ENCODE results near the gene PRKAG2. TPM values are rescaled to one million over a fixed set of nuclear protein-coding genes. Genes with fewer than 3 reads are reported as not detected.
A peak's percentile ranks its signal among the peaks of the same experiment; 100 is the strongest.

Gene PRKAG2
- total and polyA plus RNA-seq, 2 of the 13 experiments (the other 11 are each of a cell fraction or from before 2014, with no cell fraction given), result 0.90 to 1.3 TPM

- H3K4me2 ChIP-seq (ENCODE audit: low read depth, low read length), result peak overlapping the region; percentile 97
- in situ Hi-C loops (cut with HindIII; ENCODE audit: extremely low pct_ligation_motif_present, low pct_unique_long_range_greater_than_20kb), result no loop called here
- no peak overlapping the region for H2AFZ ChIP-seq (ENCODE audit: low read length)
- WGBS (ENCODE audit: low lambda C conversion rate), result 25% methylated on average over 17 of the region's 17 CpGs
- no peaks in the 10 kb centered on the region for H3K36me3 ChIP-seq (replicated peaks in 1 of 2; ENCODE audit: control insufficient read depth in 1 of 2, insufficient read depth in 2 of 2, low read length in 2 of 2)
- no peak for DNase-seq (ENCODE audit: low spot score)
- FAIRE-seq, result no peak
- H4K20me1 ChIP-seq (ENCODE audit: insufficient read depth, low read length), result peaks cover under 1% of the 10 kb centered on the region; the same call in 1 of the 2 replicates
- TSS peak; percentile 68 for BruUV-seq (replicated peaks)
- peaks cover 12% of the 10 kb centered on the region for H3K4me1 ChIP-seq (ENCODE audit: insufficient read depth, low read length)
- H3K9me3 ChIP-seq (ENCODE audit: low read length), result peaks cover 8% of the 10 kb centered on the region
- no peak for ATAC-seq
- no peaks in the 10 kb centered on the region for H3K79me2 ChIP-seq (ENCODE audit: insufficient read depth, low read length)
- H3K27ac ChIP-seq (ENCODE audit: extremely low read length, insufficient read depth, low read length), result no peak overlapping the region
- no peak overlapping the region for H3K9ac ChIP-seq (ENCODE audit: insufficient read depth, low read depth, low read length)
- peaks cover 0 to 23% of the 10 kb centered on the region in 2 experiments; a peak in 2 of 5 replicates for H3K27me3 ChIP-seq (ENCODE audit: control insufficient read depth in 1 of 2, insufficient read depth in 2 of 2, low read length in 2 of 2)
- intact Hi-C loops (cut with micrococcal nuclease; ENCODE audit: unreplicated experiment), result no loop called here
- no peak for TF ChIP-seq ZNF841 (CRISPR knock-in tag; IDR thresholded peaks at IDR 0.05; ENCODE audit: borderline replicate concordance)
- 0 out of 2 replicates have a peak, but pooled peaks have one; percentile 57 for TF ChIP-seq EZH2 (conservative IDR thresholded peaks at IDR 0.05; ENCODE audit: low read depth, low read length)
- no peak for TF ChIP-seq TFAP4 (IDR thresholded peaks at IDR 0.05; ENCODE audit: borderline replicate concordance, low read depth)
- TF ChIP-seq PRMT3 (CRISPR knock-in tag; IDR thresholded peaks at IDR 0.05; ENCODE audit: borderline replicate concordance, low read depth), result no peak
- H3K4me3 ChIP-seq (replicated peaks in 1 of 3; ENCODE audit: insufficient read depth in 1 of 3, low read depth in 2 of 3, low read length in 3 of 3), result peak overlapping the region; percentile 52 to 68 (median 52); a peak in 5 of 6 replicates
- POLR2A ChIA-PET, result interaction anchor here (1.5 kb wide), 1 partner anchor 114 kb away, joined by 6 read pairs; no protein-coding TSS in a partner anchor
- CTCF ChIA-PET (ENCODE audit: low intra/inter-chr PET ratio, low total read pairs), result interaction anchor here (1.2 kb wide), 1 partner anchor 129 kb away, joined by 3 read pairs; no protein-coding TSS in a partner anchor
Measured at GRCh38 chr7:151630851-151631569, 245.9 kb downstream of the PRKAG2 start.

- TF ChIP-seq ZSCAN29 (CRISPR knock-in tag; conservative IDR thresholded peaks at IDR 0.05) (no peak), ZNF768 (CRISPR knock-in tag; IDR thresholded peaks at IDR 0.05) (peak; percentile 42; the same call in 1 of the 2 replicates), ZBTB26 (CRISPR knock-in tag; IDR thresholded peaks at IDR 0.05; ENCODE audit: borderline replicate concordance) (no peak), ZNF503 (CRISPR knock-in tag; IDR thresholded peaks at IDR 0.05) (no peak), AGO2 (optimal IDR thresholded peaks at IDR 0.05; ENCODE audit: low read depth, low read length) (no peak), ZNF747 (CRISPR knock-in tag; IDR thresholded peaks at IDR 0.05; ENCODE audit: borderline replicate concordance) (no peak), RARG (CRISPR knock-in tag; IDR thresholded peaks at IDR 0.05; ENCODE audit: low read depth) (no peak), ZNF441 (CRISPR knock-in tag; IDR thresholded peaks at IDR 0.05; ENCODE audit: borderline replicate concordance) (no peak)
- no peak overlapping the region for H2AFZ ChIP-seq (ENCODE audit: low read length)
- FAIRE-seq, result no peak
- no TSS peak for BruUV-seq (replicated peaks)
- H3K27ac ChIP-seq (ENCODE audit: extremely low read length, insufficient read depth, low read length), result no peak overlapping the region
- no peak overlapping the region for H3K4me2 ChIP-seq (ENCODE audit: low read depth, low read length)
- intact Hi-C loops (cut with micrococcal nuclease; ENCODE audit: unreplicated experiment) (no loop called here), in situ Hi-C loops (cut with HindIII; ENCODE audit: extremely low pct_ligation_motif_present, low pct_unique_long_range_greater_than_20kb) (no loop called here)
- no peak for DNase-seq (ENCODE audit: low spot score)
- H3K36me3 ChIP-seq (replicated peaks in 1 of 2; ENCODE audit: control insufficient read depth in 1 of 2, insufficient read depth in 2 of 2, low read length in 2 of 2), result no peaks in the 10 kb centered on the region
- H3K79me2 ChIP-seq (ENCODE audit: insufficient read depth, low read length), result no peaks in the 10 kb centered on the region
- ATAC-seq, result no peak
- no peak overlapping the region for H3K4me3 ChIP-seq (replicated peaks in 1 of 3; ENCODE audit: insufficient read depth in 1 of 3, low read depth in 2 of 3, low read length in 3 of 3)
- peaks cover 12% of the 10 kb centered on the region for H3K4me1 ChIP-seq (ENCODE audit: insufficient read depth, low read length)
- peaks cover 0 to 23% of the 10 kb centered on the region in 2 experiments; a peak in 2 of 5 replicates for H3K27me3 ChIP-seq (ENCODE audit: control insufficient read depth in 1 of 2, insufficient read depth in 2 of 2, low read length in 2 of 2)
- peaks cover 8% of the 10 kb centered on the region for H3K9me3 ChIP-seq (ENCODE audit: low read length)
- CTCF ChIA-PET (ENCODE audit: low intra/inter-chr PET ratio, low total read pairs), result no interaction called here
- peaks cover 4% of the 10 kb centered on the region; the same call in 1 of the 2 replicates for H4K20me1 ChIP-seq (ENCODE audit: insufficient read depth, low read length)
- POLR2A ChIA-PET, result no interaction called here
- H3K9ac ChIP-seq (ENCODE audit: insufficient read depth, low read depth, low read length), result no peak overlapping the region
- 77% methylated on average over 5 of the region's 5 CpGs for WGBS (ENCODE audit: low lambda C conversion rate)
Measured at GRCh38 chr7:151630358-151630757, 246.6 kb downstream of the PRKAG2 start.
